Suprapubic skin (tissue), 4 donors: ENCODE results near the gene RFX3. TPM values are rescaled to one million over a fixed set of nuclear protein-coding genes. Genes with fewer than 3 reads are reported as not detected.

Experiments
- DNase-seq, 2 donors: peaks; one replicate each; pipeline ENCODE4 v3.0.0-alpha.2; 2019; ENCODE audit warnings: low spot score in 2 of 2
- H3K27ac ChIP-seq: fragments of 200-600 bp; sonication (generic); one replicate; pipeline ENCODE4 v1.5.1; 2019
- H3K27me3 ChIP-seq: fragments of 200-600 bp; sonication (generic); one replicate; pipeline ENCODE4 v1.5.1; 2019
- H3K36me3 ChIP-seq: fragments of 200-600 bp; sonication (generic); one replicate; pipeline ENCODE4 v1.5.1; 2019
- H3K4me1 ChIP-seq: fragments of 200-600 bp; sonication (generic); one replicate; pipeline ENCODE4 v1.5.1; 2019
- H3K4me3 ChIP-seq: fragments of 200-600 bp; sonication (generic); one replicate; pipeline ENCODE4 v1.5.1; 2019; ENCODE audit warnings: mild to moderate bottlenecking
- H3K9me3 ChIP-seq: fragments of 200-600 bp; sonication (generic); one replicate; pipeline ENCODE4 v1.5.1; 2019
- EP300 ChIP-seq: sonication (generic); formaldehyde crosslinking; IDR thresholded peaks from one replicate; pipeline ENCODE4 v1.6.1; 2017; ENCODE audit warnings: antibody characterized with exemption
- POLR2A ChIP-seq, 2 donors: fragments of 450-650 bp; IDR thresholded peaks; one replicate each; pipeline ENCODE4 v1.6.1; 2017; ENCODE audit warnings: antibody characterized with exemption in 2 of 2, mild to moderate bottlenecking in 2 of 2, moderate library complexity in 2 of 2
- POLR2AphosphoS5 ChIP-seq, 3 donors: sonication (generic); formaldehyde crosslinking; IDR thresholded peaks; one replicate each; pipeline ENCODE4 v1.6.1; 2017; ENCODE audit warnings: antibody characterized with exemption in 3 of 3
- WGBS: methylation state at CpG from one replicate; pipeline ENCODE4 v1.1.5; 2018; 5-methylcytosine and 5-hydroxymethylcytosine counted together
- total RNA-seq, 4 donors: library from RNA; depleted of rRNA; stranded (reverse); fragments of >200 nt; gene quantifications; one replicate each; pipeline ENCODE4 v1.1.0, GENCODE V29; 2016
- TF ChIP-seq, protein P1 (sequence below), 2 donors: fragments of 200-600 bp in 1 of 2; fragments of 450-650 bp in 1 of 2; sonication (generic) in 1 of 2; IDR thresholded peaks; one replicate each; pipeline ENCODE4 v1.5.1; 2016 to 2019; ENCODE audit warnings: antibody characterized with exemption in 2 of 2, mild to moderate bottlenecking in 1 of 2, moderate library complexity in 1 of 2

The RFX3 gene
- total RNA-seq, 4 donors from 2014 or later, result 7.7 to 23.5 (median 9.4) TPM

- no peaks in the 10 kb centered on the region for H3K9me3 ChIP-seq
- no peaks in the 10 kb centered on the region for H3K27me3 ChIP-seq
- 76% methylated on average over 2 of the region's 2 CpGs for WGBS
- no peaks in the 10 kb centered on the region for H3K4me1 ChIP-seq
- DNase-seq, result no peak
- H3K36me3 ChIP-seq, result no peaks in the 10 kb centered on the region
- H3K27ac ChIP-seq, result no peak overlapping the region
- H3K4me3 ChIP-seq, result no peak overlapping the region
- TF ChIP-seq EP300 (no peak), POLR2A (IDR thresholded peaks at IDR 0.05) (no peak), POLR2AphosphoS5 (IDR thresholded peaks at IDR 0.05) (no peak)
- TF ChIP-seq, protein P1, sequence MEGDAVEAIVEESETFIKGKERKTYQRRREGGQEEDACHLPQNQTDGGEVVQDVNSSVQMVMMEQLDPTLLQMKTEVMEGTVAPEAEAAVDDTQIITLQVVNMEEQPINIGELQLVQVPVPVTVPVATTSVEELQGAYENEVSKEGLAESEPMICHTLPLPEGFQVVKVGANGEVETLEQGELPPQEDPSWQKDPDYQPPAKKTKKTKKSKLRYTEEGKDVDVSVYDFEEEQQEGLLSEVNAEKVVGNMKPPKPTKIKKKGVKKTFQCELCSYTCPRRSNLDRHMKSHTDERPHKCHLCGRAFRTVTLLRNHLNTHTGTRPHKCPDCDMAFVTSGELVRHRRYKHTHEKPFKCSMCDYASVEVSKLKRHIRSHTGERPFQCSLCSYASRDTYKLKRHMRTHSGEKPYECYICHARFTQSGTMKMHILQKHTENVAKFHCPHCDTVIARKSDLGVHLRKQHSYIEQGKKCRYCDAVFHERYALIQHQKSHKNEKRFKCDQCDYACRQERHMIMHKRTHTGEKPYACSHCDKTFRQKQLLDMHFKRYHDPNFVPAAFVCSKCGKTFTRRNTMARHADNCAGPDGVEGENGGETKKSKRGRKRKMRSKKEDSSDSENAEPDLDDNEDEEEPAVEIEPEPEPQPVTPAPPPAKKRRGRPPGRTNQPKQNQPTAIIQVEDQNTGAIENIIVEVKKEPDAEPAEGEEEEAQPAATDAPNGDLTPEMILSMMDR (IDR thresholded peaks at IDR 0.05), result no peak
Observed at GRCh38 chr9:3299872-3300271, 225.9 kb downstream of the RFX3 start.

GRCh38 chr9:3296536-3296935 is 229.3 kb downstream of the RFX3 start:
- no peak overlapping the region for H3K27ac ChIP-seq

DNA sequence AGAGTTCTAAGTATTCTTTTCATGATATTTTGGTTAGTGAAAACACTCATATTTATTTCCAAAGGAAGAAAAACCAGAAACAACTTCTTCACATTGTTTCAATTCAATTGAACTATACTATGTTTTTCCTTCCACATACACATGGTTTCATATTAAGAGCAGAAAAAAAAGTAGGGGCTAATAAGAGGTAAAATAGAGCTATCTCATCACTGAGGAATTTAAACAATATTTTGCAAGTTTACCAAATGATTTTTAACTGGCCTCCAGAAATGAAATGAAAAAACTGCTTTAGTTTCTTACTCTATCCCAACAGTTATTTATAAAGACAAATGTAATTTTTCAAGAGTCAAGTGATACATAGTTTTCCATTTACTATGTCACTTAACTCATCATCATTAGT is 233.5 kb downstream of the RFX3 start:
- H3K27me3 ChIP-seq, result no peaks in the 10 kb centered on the region
- TF ChIP-seq, protein P1 (IDR thresholded peaks at IDR 0.05), result no peak
- no peak for TF ChIP-seq EP300
- no peak for TF ChIP-seq POLR2AphosphoS5 (IDR thresholded peaks at IDR 0.05)
- no peak for TF ChIP-seq POLR2A (IDR thresholded peaks at IDR 0.05)
- DNase-seq, result no peak
- H3K4me1 ChIP-seq, result no peaks in the 10 kb centered on the region
- no peak overlapping the region for H3K4me3 ChIP-seq
- H3K36me3 ChIP-seq, result no peaks in the 10 kb centered on the region
- H3K9me3 ChIP-seq, result no peaks in the 10 kb centered on the region
- H3K27ac ChIP-seq, result no peak overlapping the region

More at GRCh38 chr9:3296536-3296935, 229.3 kb downstream of the RFX3 start:
- Histone ChIP-seq H3K4me1 (no peaks in the 10 kb centered on the region), H3K4me3 (no peak overlapping the region), H3K9me3 (no peaks in the 10 kb centered on the region), H3K36me3 (no peaks in the 10 kb centered on the region), H3K27me3 (no peaks in the 10 kb centered on the region)
- 62% methylated on average over 4 of the region's 4 CpGs for WGBS
- TF ChIP-seq POLR2AphosphoS5 (IDR thresholded peaks at IDR 0.05) (no peak), POLR2A (IDR thresholded peaks at IDR 0.05) (no peak), EP300 (no peak)
- TF ChIP-seq, protein P1 (IDR thresholded peaks at IDR 0.05), result no peak
- DNase-seq, result no peak

DNA sequence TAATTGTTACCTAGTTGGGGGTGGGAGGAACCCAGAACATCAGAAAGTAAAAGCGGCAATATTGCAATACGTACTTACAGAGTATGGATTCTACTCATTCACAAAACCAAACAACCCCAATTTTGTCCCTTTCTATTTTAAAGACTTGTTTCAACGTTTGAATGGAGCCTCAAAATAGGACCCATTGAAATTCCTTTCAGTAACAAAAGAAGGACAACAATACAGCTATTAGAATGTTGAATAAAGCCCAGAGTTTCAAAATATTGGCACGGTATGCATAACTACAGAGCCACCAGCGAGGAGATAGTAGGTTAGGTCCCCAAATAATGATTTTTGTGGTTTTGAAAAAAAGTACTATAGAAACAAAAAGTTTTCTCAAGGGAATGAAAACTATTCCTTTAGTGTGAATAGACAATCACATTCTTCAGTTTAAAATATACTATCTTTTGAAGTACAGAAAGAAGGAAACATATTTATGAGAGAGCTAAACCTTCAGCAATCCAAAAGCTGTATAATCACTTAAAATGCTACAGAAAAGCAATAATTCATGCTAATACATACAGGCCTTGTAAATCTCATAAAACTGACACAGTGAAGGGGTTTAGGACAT is 235.5 kb downstream of the RFX3 start:
- Histone ChIP-seq H3K27ac (no peak overlapping the region), H3K4me3 (no peak overlapping the region), H3K27me3 (no peaks in the 10 kb centered on the region), H3K9me3 (no peaks in the 10 kb centered on the region), H3K4me1 (no peaks in the 10 kb centered on the region), H3K36me3 (no peaks in the 10 kb centered on the region)
- TF ChIP-seq POLR2A (IDR thresholded peaks at IDR 0.05) (no peak), POLR2AphosphoS5 (IDR thresholded peaks at IDR 0.05) (no peak), EP300 (no peak)
- TF ChIP-seq, protein P1 (IDR thresholded peaks at IDR 0.05), result no peak
- WGBS, result 72% methylated on average over 5 of the region's 5 CpGs
- no peak for DNase-seq

GRCh38 chr9:3288686-3289085 is 237.1 kb downstream of the RFX3 start:
- DNase-seq, result no peak
- H3K27me3 ChIP-seq, result no peaks in the 10 kb centered on the region
- TF ChIP-seq POLR2AphosphoS5 (IDR thresholded peaks at IDR 0.05), result no peak
- no peak for TF ChIP-seq POLR2A (IDR thresholded peaks at IDR 0.05)
- TF ChIP-seq, protein P1 (IDR thresholded peaks at IDR 0.05), result no peak
- TF ChIP-seq EP300, result no peak
- H3K9me3 ChIP-seq, result no peaks in the 10 kb centered on the region
- no peaks in the 10 kb centered on the region for H3K36me3 ChIP-seq
- no peak overlapping the region for H3K27ac ChIP-seq
- no peaks in the 10 kb centered on the region for H3K4me1 ChIP-seq
- no peak overlapping the region for H3K4me3 ChIP-seq
